IMR-90 (cell line): ENCODE results near the gene STKLD1. TPM values are rescaled to one million over a fixed set of nuclear protein-coding genes. Genes with fewer than 3 reads are reported as not detected.

Source experiments
- ATAC-seq: fragments of 200-7000 bp; cut with Tn5 transposase; 2 replicates; pipeline ENCODE4 v1.9.1; 2020; ENCODE audit warnings: low read depth, mild to moderate bottlenecking, moderate library complexity
- BruUV-seq: library from RNA; stranded (reverse); fragments of 400-500 nt; replicated peaks from 2 replicates; lab custom pipeline; 2021; lab: Mats Ljungman, UMichigan
- CTCF ChIA-PET: fragments of 300-600 bp; formaldehyde crosslinking; extraction: SDS; loops from one replicate; lab custom pipeline; 2021; ENCODE audit warnings: antibody characterized with exemption; lab: Yijun Ruan, JAX
- POLR2A ChIA-PET: fragments of 300-600 bp; sonication (Branson Sonifier 250); formaldehyde crosslinking; loops from one replicate; lab custom pipeline; 2022; ENCODE audit warnings: antibody characterized with exemption; ENCODE audit not compliant: unreplicated experiment; lab: Charles Lee
- DNase-seq: peaks from one replicate; pipeline ENCODE4 v3.0.0; 2013
- H2AFZ ChIP-seq: replicated peaks from 2 replicates; pipeline ENCODE3; 2013; ENCODE audit warnings: low read length, mild to moderate bottlenecking; ENCODE audit not compliant: poor library complexity
- H2AK5ac ChIP-seq: 2 replicates; pipeline ENCODE4 v1.6.1; 2013; ENCODE audit warnings: low read depth, low read length, inconsistent platforms
- H2AK9ac ChIP-seq: replicated peaks from 2 replicates; pipeline ENCODE3; 2013; ENCODE audit warnings: mild to moderate bottlenecking, low read depth, low read length, moderate library complexity; ENCODE audit not compliant: poor library complexity
- H2BK120ac ChIP-seq: 2 replicates; pipeline ENCODE4 v1.6.1; 2013; ENCODE audit warnings: low read depth, low read length, inconsistent platforms
- H2BK15ac ChIP-seq: 3 replicates; pipeline ENCODE4 v1.6.1; 2013; ENCODE audit warnings: low read depth, low read length, inconsistent platforms
- H2BK20ac ChIP-seq: 2 replicates; pipeline ENCODE4 v1.6.1; 2013; ENCODE audit warnings: low read depth, mild to moderate bottlenecking, inconsistent platforms, low read length, moderate library complexity
- H2BK5ac ChIP-seq: 2 replicates; pipeline ENCODE4 v1.6.1; 2013; ENCODE audit warnings: mild to moderate bottlenecking, low read depth, low read length, inconsistent platforms; ENCODE audit not compliant: poor library complexity, severe bottlenecking
- H3K14ac ChIP-seq: replicated peaks from 2 replicates; pipeline ENCODE4 v1.6.1; 2013; ENCODE audit warnings: low read depth, low read length, inconsistent platforms
- H3K18ac ChIP-seq: 2 replicates; pipeline ENCODE4 v1.6.1; 2013; ENCODE audit warnings: low read depth, low read length, control low read depth
- H3K23ac ChIP-seq: 2 replicates; pipeline ENCODE4 v1.6.1; 2013; ENCODE audit warnings: low read depth, low read length, inconsistent platforms
- H3K27ac ChIP-seq: 2 replicates; pipeline ENCODE4 v1.5.1; 2013; ENCODE audit warnings: mild to moderate bottlenecking, control low read depth, low read length; ENCODE audit not compliant: insufficient read depth
- H3K27me3 ChIP-seq: 2 replicates; pipeline ENCODE4 v1.6.1; 2013; ENCODE audit warnings: low read length; ENCODE audit not compliant: control insufficient read depth, insufficient read depth
- H3K36me3 ChIP-seq: 2 replicates; pipeline ENCODE4 v1.6.1; 2013; ENCODE audit warnings: low read length, mixed read lengths; ENCODE audit not compliant: control insufficient read depth, insufficient read depth
- H3K4ac ChIP-seq: 2 replicates; pipeline ENCODE4 v1.6.1; 2013; ENCODE audit warnings: low read depth, low read length, inconsistent platforms
- H3K4me1 ChIP-seq: 2 replicates; pipeline ENCODE4 v1.6.1; 2013; ENCODE audit warnings: low read length, mixed read lengths; ENCODE audit not compliant: control insufficient read depth, insufficient read depth
- H3K4me2 ChIP-seq: 2 replicates; pipeline ENCODE4 v1.6.1; 2013; ENCODE audit warnings: low read depth, mild to moderate bottlenecking, control low read depth, low read length, moderate library complexity
- H3K4me3 ChIP-seq: 2 replicates; pipeline ENCODE4 v1.5.1; 2013; ENCODE audit warnings: low read depth, mild to moderate bottlenecking, control low read depth, low read length, moderate library complexity; ENCODE audit not compliant: insufficient read depth
- H3K56ac ChIP-seq: 2 replicates; pipeline ENCODE4 v1.6.1; 2013; ENCODE audit warnings: low read length, inconsistent platforms; ENCODE audit not compliant: insufficient read depth; ENCODE audit errors: extremely low read depth
- H3K79me1 ChIP-seq, 2 experiments: 2 replicates each; pipeline ENCODE4 v1.6.1; 2013; ENCODE audit warnings: low read length in 2 of 2, inconsistent platforms in 1 of 2, low read depth in 1 of 2
- H3K9ac ChIP-seq: 2 replicates; pipeline ENCODE4 v1.6.1; 2013; ENCODE audit warnings: low read depth, low read length, control low read depth
- H3K9me1 ChIP-seq: 2 replicates; pipeline ENCODE4 v1.6.1; 2013; ENCODE audit warnings: low read length, inconsistent platforms; ENCODE audit not compliant: insufficient read depth
- H3K9me3 ChIP-seq: 2 replicates; pipeline ENCODE4 v1.6.1; 2013; ENCODE audit warnings: low read length; ENCODE audit not compliant: control insufficient read depth, insufficient read depth
- H4K20me1 ChIP-seq: 2 replicates; pipeline ENCODE4 v1.6.1; 2013; ENCODE audit warnings: low read length, inconsistent platforms; ENCODE audit not compliant: insufficient read depth
- H4K5ac ChIP-seq: 2 replicates; pipeline ENCODE4 v1.6.1; 2013; ENCODE audit warnings: mild to moderate bottlenecking, low read depth, low read length, control low read depth
- H4K8ac ChIP-seq, 2 experiments: 2 replicates each; pipeline ENCODE4 v1.6.1; 2013; ENCODE audit warnings: low read depth in 2 of 2, low read length in 2 of 2, control low read depth in 1 of 2, inconsistent platforms in 1 of 2
- H4K91ac ChIP-seq: 2 replicates; pipeline ENCODE4 v1.6.1; 2013; ENCODE audit warnings: low read depth, low read length, inconsistent platforms; ENCODE audit not compliant: insufficient read depth
- BHLHE40 ChIP-seq: fragments of 150-350 bp; IDR thresholded peaks from 2 replicates; pipeline ENCODE4 v1.6.1; 2016; ENCODE audit warnings: mild to moderate bottlenecking, low read depth, low read length
- CEBPB ChIP-seq: IDR thresholded peaks from 2 replicates; pipeline ENCODE4 v1.6.1; 2012; ENCODE audit warnings: low read depth, low read length, improper control_type of control experiment
- CHD1 ChIP-seq: IDR thresholded peaks from 2 replicates; pipeline ENCODE4 v1.6.1; 2012; ENCODE audit warnings: low read depth, low read length, improper control_type of control experiment
- CTCF ChIP-seq: conservative IDR thresholded peaks from 2 replicates; pipeline ENCODE4 v1.5.1; 2012; ENCODE audit warnings: mild to moderate bottlenecking, low read depth, low read length, improper control_type of control experiment
- ELK1 ChIP-seq: fragments of 150-350 bp; IDR thresholded peaks from 2 replicates; pipeline ENCODE4 v1.6.1; 2016; ENCODE audit warnings: low read depth, mild to moderate bottlenecking, low read length, moderate library complexity, borderline replicate concordance
- FOS ChIP-seq: fragments of 150-350 bp; IDR thresholded peaks from 2 replicates; pipeline ENCODE4 v1.6.1; 2016; ENCODE audit warnings: low read depth, low read length
- MAFK ChIP-seq: IDR thresholded peaks from 2 replicates; pipeline ENCODE4 v1.6.1; 2012; ENCODE audit warnings: low read depth, low read length, improper control_type of control experiment
- MAZ ChIP-seq: IDR thresholded peaks from 2 replicates; pipeline ENCODE4 v1.6.1; 2012; ENCODE audit warnings: low read depth, mild to moderate bottlenecking, low read length, improper control_type of control experiment, moderate library complexity, borderline replicate concordance
- MXI1 ChIP-seq: IDR thresholded peaks from 2 replicates; pipeline ENCODE4 v1.6.1; 2012; ENCODE audit warnings: low read depth, mild to moderate bottlenecking, low read length, moderate library complexity, borderline replicate concordance
- NFE2L2 ChIP-seq: fragments of 150-350 bp; IDR thresholded peaks from 2 replicates; pipeline ENCODE4 v1.6.1; 2016; ENCODE audit warnings: low read depth, mild to moderate bottlenecking, low read length
- POLR2A ChIP-seq: IDR thresholded peaks from 2 replicates; pipeline ENCODE4 v1.6.1; 2012; ENCODE audit warnings: mild to moderate bottlenecking, low read depth, low read length
- RAD21 ChIP-seq: IDR thresholded peaks from 2 replicates; pipeline ENCODE4 v1.6.1; 2012; ENCODE audit warnings: low read length, improper control_type of control experiment
- RCOR1 ChIP-seq: IDR thresholded peaks from 2 replicates; pipeline ENCODE4 v1.6.1; 2012; ENCODE audit warnings: mild to moderate bottlenecking, low read length, improper control_type of control experiment; ENCODE audit not compliant: insufficient replicate concordance
- RFX5 ChIP-seq: IDR thresholded peaks from 2 replicates; pipeline ENCODE4 v1.8.0; 2012; ENCODE audit warnings: low read depth, mild to moderate bottlenecking, low read length, moderate library complexity
- SMC3 ChIP-seq: fragments of 150-350 bp; IDR thresholded peaks from 2 replicates; pipeline ENCODE4 v1.6.1; 2016; ENCODE audit warnings: low read depth, mild to moderate bottlenecking, antibody characterized with exemption, low read length, moderate library complexity
- USF2 ChIP-seq: fragments of 150-350 bp; IDR thresholded peaks from 2 replicates; pipeline ENCODE4 v1.6.1; 2017; ENCODE audit warnings: mild to moderate bottlenecking, antibody characterized with exemption, low read length, low read depth
- WGBS, 2 experiments: methylation state at CpG; one replicate each; pipeline versions ENCODE4 v1.1.5 to v1.1.7; 2013; ENCODE audit warnings: missing lambda C conversion rate in 2 of 2; ENCODE audit not compliant: insufficient read length in 1 of 2; ENCODE audit errors: extremely low coverage in 2 of 2; 5-methylcytosine and 5-hydroxymethylcytosine counted together
- dilution Hi-C: fragments of 300-500 bp; cut with HindIII; formaldehyde crosslinking; loops from one replicate; pipeline ENCODE4 v1.14.3; 2018; ENCODE audit warnings: low sequenced_read_pairs; ENCODE audit not compliant: unreplicated experiment
- in situ Hi-C: fragments of 300-500 bp; cut with MboI; formaldehyde crosslinking; loops from 3 replicates; pipeline ENCODE4 v1.14.3; 2019; ENCODE audit warnings: low sequenced_read_pairs, inconsistent platforms, mixed read lengths
- intact Hi-C: fragments of 100-400 bp; cut with micrococcal nuclease; formaldehyde crosslinking; loops from 2 replicates; pipeline ENCODE4 v1.10.0; 2022
- polyA plus RNA-seq, 3 experiments: library from polyadenylated mRNA; depleted of rRNA; stranded (reverse); fragments of >200 nt; gene quantifications; 2 replicates each; pipeline ENCODE4 v1.2.3, GENCODE V29; 2012; ENCODE audit warnings: low replicate concordance in 1 of 3
- total RNA-seq: library from RNA; depleted of rRNA; stranded (reverse); fragments of >200 nt; gene quantifications from 2 replicates; pipeline ENCODE4 v1.2.3, GENCODE V29; 2012

STKLD1 gene
- total and polyA plus RNA-seq, 2 of the 4 experiments (the other 2 are of a cell fraction), result 0.54 to 0.65 TPM

- Histone ChIP-seq H3K4me2 (no peak overlapping the region), H3K27me3 (no peaks in the 10 kb centered on the region)
- POLR2A ChIA-PET, result no interaction called here
Measured at GRCh38 chr9:133378408-133378962, 2.3 kb downstream of the STKLD1 start.

More at GRCh38 chr9:133378408-133378962, 2.3 kb downstream of the STKLD1 start:
- no peak overlapping the region for H2BK120ac ChIP-seq
- H3K4me3 ChIP-seq, result no peak overlapping the region
- H3K27ac ChIP-seq, result no peak overlapping the region
- H3K23ac ChIP-seq, result no peak overlapping the region
- no peaks in the 10 kb centered on the region for H3K9me3 ChIP-seq
- no peak for ATAC-seq
- WGBS, 2 experiments, result no CpG with 5 or more reads among the region's 1 CpG
- H2BK15ac ChIP-seq, result no peak overlapping the region
- no peaks in the 10 kb centered on the region for H3K9me1 ChIP-seq
- intact Hi-C loops (no loop called here), in situ Hi-C loops (no loop called here), dilution Hi-C loops (no loop called here)
- H3K14ac ChIP-seq, result no peak overlapping the region
- no peak overlapping the region for H2AFZ ChIP-seq
- H3K79me1 ChIP-seq, result peaks cover 0 to 7% of the 10 kb centered on the region in 2 experiments; a peak in 1 of 4 replicates
- H4K8ac ChIP-seq, result no peak overlapping the region
- H2AK5ac ChIP-seq, result no peak overlapping the region
- no peak overlapping the region for H4K5ac ChIP-seq
- no TSS peak for BruUV-seq
- no peak overlapping the region for H3K56ac ChIP-seq
- no peak overlapping the region for H3K18ac ChIP-seq
- CTCF ChIA-PET, result no interaction called here
- H2BK20ac ChIP-seq, result no peak overlapping the region
- no peak overlapping the region for H2AK9ac ChIP-seq
- no peak overlapping the region for H2BK5ac ChIP-seq
- no peaks in the 10 kb centered on the region; the same call in 1 of the 2 replicates for H3K4me1 ChIP-seq
- H3K36me3 ChIP-seq, result no peaks in the 10 kb centered on the region
- H3K4ac ChIP-seq, result no peak overlapping the region
- peaks cover 18% of the 10 kb centered on the region for H4K20me1 ChIP-seq
- no peak for DNase-seq
- H3K9ac ChIP-seq, result no peak overlapping the region
- TF ChIP-seq CEBPB, result no peak
- TF ChIP-seq BHLHE40, result no peak
- TF ChIP-seq CHD1, result no peak
- TF ChIP-seq RFX5, result no peak
- TF ChIP-seq ELK1, result no peak
- TF ChIP-seq NFE2L2, result no peak
- no peak for TF ChIP-seq SMC3
- TF ChIP-seq FOS, result no peak
- TF ChIP-seq USF2, result no peak
- TF ChIP-seq MAZ, result no peak
- no peak for TF ChIP-seq POLR2A
- no peak for TF ChIP-seq CTCF
- no peak for TF ChIP-seq MAFK
- no peak for TF ChIP-seq RAD21
- TF ChIP-seq MXI1, result no peak
- TF ChIP-seq RCOR1, result no peak
- no peak overlapping the region for H4K91ac ChIP-seq
